Measurements from ENCODE around the gene DCDC2C.

DCDC2C gene

GRCh38 chr2:3703236-3703756 is at the start of gene DCDC2C:
Gene DCDC2C (plus strand): TSS chr2:3703575. CDS start chr2:3703752, 177 bp downstream.
- no peak for DNase-seq (ENCODE audit: low read depth in 2 of 2)
- no peak within 1 kb of the TSS for H3K4me3 ChIP-seq (replicated peaks in 1 of 2; ENCODE audit: low read depth in 2 of 2, low read length in 2 of 2)
- no peak for TF ChIP-seq CTCF (IDR thresholded peaks at IDR 0.05; ENCODE audit: low read depth, low read length)

GRCh38 chr2:3654011-3654410 is 49.4 kb upstream of the DCDC2C start:
- DNase-seq (ENCODE audit: low read depth in 2 of 2): no peak
- no peak overlapping the region for H3K4me3 ChIP-seq (replicated peaks in 1 of 2; ENCODE audit: low read depth in 2 of 2, low read length in 2 of 2)
- no peak for TF ChIP-seq CTCF (IDR thresholded peaks at IDR 0.05; ENCODE audit: low read depth, low read length)

GRCh38 chr2:3654531-3655225 is 48.7 kb upstream of the DCDC2C start:
- DNase-seq (ENCODE audit: low read depth in 2 of 2): no peak
- H3K4me3 ChIP-seq (replicated peaks in 1 of 2; ENCODE audit: low read depth in 2 of 2, low read length in 2 of 2): no peak overlapping the region
- TF ChIP-seq CTCF (IDR thresholded peaks at IDR 0.05; ENCODE audit: low read depth, low read length): no peak

GRCh38 chr2:3655871-3656761 is 47.3 kb upstream of the DCDC2C start:
- no peak for DNase-seq (ENCODE audit: low read depth in 2 of 2)
- H3K4me3 ChIP-seq (replicated peaks in 1 of 2; ENCODE audit: low read depth in 2 of 2, low read length in 2 of 2): no peak overlapping the region
- TF ChIP-seq CTCF (IDR thresholded peaks at IDR 0.05; ENCODE audit: low read depth, low read length): no peak

- no peak for TF ChIP-seq CTCF (IDR thresholded peaks at IDR 0.05; ENCODE audit: low read depth, low read length)
- no peak for DNase-seq (ENCODE audit: low read depth in 2 of 2)
- no peak overlapping the region for H3K4me3 ChIP-seq (replicated peaks in 1 of 2; ENCODE audit: low read depth in 2 of 2, low read length in 2 of 2)
Measured at GRCh38 chr2:3656762-3657721, 46.3 kb upstream of the DCDC2C start.

- no peak within 1 kb of the TSS for H3K4me3 ChIP-seq (replicated peaks in 1 of 2; ENCODE audit: low read depth in 2 of 2, low read length in 2 of 2)
- DNase-seq (ENCODE audit: low read depth in 2 of 2): no peak
- no peak for TF ChIP-seq CTCF (IDR thresholded peaks at IDR 0.05; ENCODE audit: low read depth, low read length)
Measured at GRCh38 chr2:3657881-3658280, 45.5 kb upstream of the DCDC2C start, which contains the start of gene ALLC. Gene ALLC (plus strand): TSS chr2:3658200. CDS start chr2:3671158, 12,958 bp downstream.

Data from cardiac fibroblast (primary cell).